Ascending aorta (tissue), 2 donors: ENCODE results near the gene PDXP. TPM values are rescaled to one million over a fixed set of nuclear protein-coding genes. Genes with fewer than 3 reads are reported as not detected.
"Not testable (repeated sequence)": the region's sequence is repeated elsewhere in the genome, so short reads cannot be mapped to it uniquely, and the experiment has no call there.

ENCODE experiments used
- DNase-seq, 2 donors: peaks; one replicate each; pipeline ENCODE4 v3.0.0-alpha.2; 2019; ENCODE audit warnings: low spot score in 2 of 2
- H3K27ac ChIP-seq, 2 donors: fragments of 200-600 bp; sonication (generic); one replicate each; pipeline ENCODE4 v1.5.1; 2016 to 2017; ENCODE audit warnings: mild to moderate bottlenecking in 1 of 2
- H3K27me3 ChIP-seq: fragments of 200-600 bp; sonication (generic); one replicate; pipeline ENCODE4 v1.5.1; 2017
- H3K36me3 ChIP-seq, 2 donors: fragments of 200-600 bp; sonication (generic); one replicate each; pipeline ENCODE4 v1.5.1; 2016
- H3K4me1 ChIP-seq, 2 donors: fragments of 200-600 bp; sonication (generic); one replicate each; pipeline ENCODE4 v1.5.1; 2016 to 2017; ENCODE audit warnings: mild to moderate bottlenecking in 1 of 2
- H3K4me3 ChIP-seq, 2 donors: fragments of 200-600 bp; sonication (generic); one replicate each; pipeline ENCODE4 v1.5.1; 2016 to 2017; ENCODE audit warnings: mild to moderate bottlenecking in 1 of 2
- H3K9me3 ChIP-seq, 2 donors: fragments of 200-600 bp; sonication (generic); one replicate each; pipeline ENCODE4 v1.5.1; 2016
- CTCF ChIP-seq, 3 experiments: fragments of 200-600 bp in 2 of 3; fragments of 450-650 bp in 1 of 3; sonication (generic) in 2 of 3; IDR thresholded peaks; one replicate each; pipeline ENCODE4 v1.5.1; 2016 to 2019; ENCODE audit warnings: antibody characterized with exemption in 3 of 3, mild to moderate bottlenecking in 1 of 3, moderate library complexity in 1 of 3
- intact Hi-C: fragments of 100-400 bp; cut with DNase I; formaldehyde crosslinking; loops from one replicate; pipeline ENCODE4 v1.15.1; 2023
- total RNA-seq: library from RNA; depleted of rRNA; stranded (reverse); fragments of >200 nt; gene quantifications from one replicate; pipeline ENCODE4 v1.1.0, GENCODE V29; 2016

PDXP gene
- total RNA-seq, 1 donor from 2014 or later: 10.6 TPM

GRCh38 chr22:37647317-37647716 lies 11.2 kb upstream of the PDXP start:
- H3K27ac ChIP-seq: no peak overlapping the region
- peaks cover 0 to 4% of the 10 kb centered on the region in 2 donors for H3K4me1 ChIP-seq
- no peaks in the 10 kb centered on the region for H3K9me3 ChIP-seq
- no peak for TF ChIP-seq CTCF (IDR thresholded peaks at IDR 0.05)
- no peaks in the 10 kb centered on the region for H3K36me3 ChIP-seq
- intact Hi-C loops: no loop called here
- no peak for DNase-seq
- no peaks in the 10 kb centered on the region for H3K27me3 ChIP-seq
- no peak overlapping the region for H3K4me3 ChIP-seq

GRCh38 chr22:37647928-37648327 lies 10.6 kb upstream of the PDXP start:
- H3K36me3 ChIP-seq: no peaks in the 10 kb centered on the region
- intact Hi-C loops: no loop called here
- no peaks in the 10 kb centered on the region for H3K9me3 ChIP-seq
- peaks cover 0 to 3% of the 10 kb centered on the region in 2 donors for H3K4me1 ChIP-seq
- TF ChIP-seq CTCF (IDR thresholded peaks at IDR 0.05): no peak
- no peak for DNase-seq
- H3K27ac ChIP-seq: no peak overlapping the region
- no peak overlapping the region for H3K4me3 ChIP-seq
- no peaks in the 10 kb centered on the region for H3K27me3 ChIP-seq

DNA sequence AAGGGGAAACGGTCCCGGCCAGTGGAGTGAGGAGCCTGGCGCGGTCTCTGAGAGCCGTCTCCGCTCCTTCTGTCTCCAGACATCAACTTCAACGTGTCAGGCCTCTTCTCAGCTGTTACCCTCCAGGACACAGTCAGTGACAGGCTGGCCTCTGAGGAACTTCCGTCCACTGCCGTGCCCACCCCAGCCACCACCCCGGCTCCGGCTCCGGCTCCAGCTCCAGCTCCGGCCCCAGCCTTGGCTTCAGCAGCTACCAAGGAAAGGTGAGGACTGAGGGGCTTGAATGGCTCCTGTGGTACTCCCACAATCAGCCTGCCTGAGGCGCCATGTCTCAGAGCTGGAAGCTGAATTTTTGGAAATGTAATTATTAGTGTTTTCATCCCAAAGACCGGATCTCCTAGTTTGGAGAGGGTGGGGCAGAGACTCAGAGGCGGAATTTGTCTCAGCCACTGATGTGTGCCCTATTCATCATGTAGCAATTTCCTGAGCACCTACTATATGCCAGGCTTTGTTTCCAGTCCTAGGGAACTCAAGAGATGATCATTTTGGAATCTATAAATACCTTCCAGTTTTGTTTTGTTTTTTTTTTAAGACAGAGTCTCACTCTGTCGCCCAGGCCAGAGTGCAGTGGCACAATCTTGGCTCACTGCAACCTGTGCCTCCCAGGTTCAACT lies 7.9 kb upstream of the PDXP start:
- no peak for DNase-seq
- H3K36me3 ChIP-seq: no peaks in the 10 kb centered on the region
- H3K9me3 ChIP-seq: no peaks in the 10 kb centered on the region
- intact Hi-C loops: no loop called here
- no peak overlapping the region for H3K27ac ChIP-seq
- no peak overlapping the region for H3K4me3 ChIP-seq
- H3K27me3 ChIP-seq: no peaks in the 10 kb centered on the region
- TF ChIP-seq CTCF (IDR thresholded peaks at IDR 0.05): no peak
- no peaks in the 10 kb centered on the region for H3K4me1 ChIP-seq

DNA sequence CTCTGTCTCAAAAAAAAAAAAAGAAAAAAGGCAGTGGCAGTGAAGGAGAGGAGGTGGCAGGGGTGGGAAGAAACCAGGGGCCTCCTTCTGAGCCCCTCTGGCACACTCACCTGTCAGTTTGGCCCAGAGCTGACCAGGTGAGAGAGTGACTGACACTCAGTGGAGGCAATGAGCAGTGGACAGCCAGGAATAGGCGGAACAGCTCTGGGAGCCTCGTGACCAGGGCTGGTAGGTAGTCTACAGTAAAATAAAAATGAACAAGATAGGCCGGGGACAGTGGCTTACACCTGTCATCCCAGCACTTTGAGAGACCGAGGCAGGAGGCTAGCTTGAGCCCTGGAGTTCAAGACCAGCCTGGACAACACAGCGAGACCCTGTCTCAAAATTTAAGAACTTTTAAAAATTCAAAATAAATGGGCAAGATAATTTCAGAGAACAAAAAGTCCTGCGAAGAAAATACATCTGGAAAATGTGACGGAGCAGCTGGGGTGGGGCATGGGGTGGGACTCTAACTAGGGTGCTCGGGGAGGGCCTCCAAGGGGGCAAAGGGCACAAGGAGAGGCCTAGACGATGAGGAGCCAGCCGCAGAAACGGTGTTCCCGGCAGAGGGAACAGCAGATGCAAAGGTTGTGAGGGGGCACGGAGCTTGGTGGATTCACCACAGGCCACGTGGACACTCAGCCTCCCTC lies 3.8 kb upstream of the PDXP start:
- no peaks in the 10 kb centered on the region for H3K27me3 ChIP-seq
- H3K36me3 ChIP-seq: no peaks in the 10 kb centered on the region
- intact Hi-C loops: no loop called here
- no peak for TF ChIP-seq CTCF (IDR thresholded peaks at IDR 0.05)
- peaks cover 11% of the 10 kb centered on the region in 2 donors for H3K4me1 ChIP-seq
- no peak overlapping the region for H3K4me3 ChIP-seq
- H3K9me3 ChIP-seq: no peaks in the 10 kb centered on the region
- H3K27ac ChIP-seq: no peak overlapping the region
- DNase-seq: no peak

GRCh38 chr22:37655252-37655563 lies 3.3 kb upstream of the PDXP start:
- no peak for TF ChIP-seq CTCF (IDR thresholded peaks at IDR 0.05)
- no peak overlapping the region for H3K27ac ChIP-seq
- DNase-seq: no peak
- intact Hi-C loops: no loop called here
- no peaks in the 10 kb centered on the region for H3K36me3 ChIP-seq
- no peaks in the 10 kb centered on the region for H3K9me3 ChIP-seq
- peaks cover 11% of the 10 kb centered on the region in 2 donors for H3K4me1 ChIP-seq
- no peaks in the 10 kb centered on the region for H3K27me3 ChIP-seq
- H3K4me3 ChIP-seq: no peak overlapping the region

GRCh38 chr22:37656583-37656982 lies 1.9 kb upstream of the PDXP start:
- H3K27me3 ChIP-seq, H3K36me3 ChIP-seq, DNase-seq, H3K27ac ChIP-seq, H3K4me3 ChIP-seq, intact Hi-C loops, H3K9me3 ChIP-seq: not testable (repeated sequence)
- peaks cover 11 to 24% of the 10 kb centered on the region in 2 donors for H3K4me1 ChIP-seq
